Fibroblast of lung (primary cell): ENCODE results near the gene MYO7A. TPM values are rescaled to one million over a fixed set of nuclear protein-coding genes. Genes with fewer than 3 reads are reported as not detected.

Source experiments
- DNase-seq, 2 donors: peaks; one replicate each; pipeline versions ENCODE4 v3.0.0 to v3.0.0-alpha.2; 2010; ENCODE audit warnings: low read depth in 2 of 2
- H2AFZ ChIP-seq: 2 replicates; pipeline ENCODE4 v1.5.1; 2012; ENCODE audit warnings: low read length, control low read depth, inconsistent platforms
- H3K27ac ChIP-seq: 2 replicates; pipeline ENCODE4 v1.5.1; 2011; ENCODE audit warnings: low read length, control low read depth; ENCODE audit not compliant: insufficient read depth
- H3K27me3 ChIP-seq: 2 replicates; pipeline ENCODE4 v1.5.1; 2011; ENCODE audit warnings: mild to moderate bottlenecking, low read length; ENCODE audit not compliant: control insufficient read depth, insufficient read depth
- H3K36me3 ChIP-seq: 2 replicates; pipeline ENCODE4 v1.5.1; 2011; ENCODE audit warnings: low read length; ENCODE audit not compliant: control insufficient read depth, insufficient read depth
- H3K4me1 ChIP-seq: 2 replicates; pipeline ENCODE4 v1.5.1; 2011; ENCODE audit warnings: low read length; ENCODE audit not compliant: control insufficient read depth, insufficient read depth; ENCODE audit errors: extremely low read depth
- H3K4me2 ChIP-seq: 2 replicates; pipeline ENCODE4 v1.5.1; 2011; ENCODE audit warnings: low read length, control low read depth; ENCODE audit not compliant: insufficient read depth; ENCODE audit errors: extremely low read depth
- H3K4me3 ChIP-seq, 4 experiments: fragments of 200-600 bp in 1 of 4; sonication (generic) in 1 of 4; replicated peaks in 1 of 4; 2 replicates each; pipeline ENCODE4 v1.5.1; 2011 to 2016; ENCODE audit warnings: low read length in 4 of 4, low read depth in 3 of 4, mild to moderate bottlenecking in 3 of 4, control low read depth in 2 of 4, inconsistent platforms in 1 of 4, mixed read lengths in 1 of 4; ENCODE audit not compliant: insufficient read depth in 1 of 4; ENCODE audit errors: control extremely low read depth in 1 of 4
- H3K79me2 ChIP-seq: 2 replicates; pipeline ENCODE4 v1.5.1; 2012; ENCODE audit warnings: mild to moderate bottlenecking, low read length, inconsistent platforms; ENCODE audit not compliant: control insufficient read depth, insufficient read depth
- H3K9ac ChIP-seq: 2 replicates; pipeline ENCODE4 v1.5.1; 2011; ENCODE audit warnings: mild to moderate bottlenecking, low read length, control low read depth; ENCODE audit not compliant: insufficient read depth
- H3K9me3 ChIP-seq: 2 replicates; pipeline ENCODE4 v1.5.1; 2012; ENCODE audit warnings: low read depth, low read length; ENCODE audit not compliant: control insufficient read depth, insufficient read depth
- H4K20me1 ChIP-seq: 2 replicates; pipeline ENCODE4 v1.5.1; 2011; ENCODE audit warnings: low read length; ENCODE audit not compliant: control insufficient read depth, insufficient read depth; ENCODE audit errors: extremely low read depth
- CTCF ChIP-seq, 2 donors: IDR thresholded peaks in 1 of 2; conservative IDR thresholded peaks in 1 of 2; 1 replicate in 1 of 2; 2 replicates in 1 of 2; pipeline ENCODE4 v1.5.1; 2011 to 2012; ENCODE audit warnings: low read length in 2 of 2, control low read depth in 1 of 2, inconsistent platforms in 1 of 2, low read depth in 1 of 2, mild to moderate bottlenecking in 1 of 2
- EZH2 ChIP-seq: IDR thresholded peaks from 2 replicates; pipeline ENCODE4 v1.5.1; 2012; ENCODE audit warnings: low read length, control low read depth, mild to moderate bottlenecking; ENCODE audit errors: missing control alignments
- polyA plus RNA-seq, 2 donors: library from polyadenylated mRNA; depleted of rRNA in 1 of 2; stranded (reverse) in 1 of 2; unstranded in 1 of 2; fragments of >200 nt; gene quantifications; 2 replicates each; pipeline ENCODE4 v1.2.1, GENCODE V29; 2011 to 2012; ENCODE audit warnings: missing spikeins in 1 of 2
- total RNA-seq: library from RNA; depleted of rRNA; stranded (reverse); fragments of >200 nt; gene quantifications from 2 replicates; pipeline ENCODE4 v1.2.1, GENCODE V29; 2014

The MYO7A gene
- total and polyA plus RNA-seq, 2 donors (not counting 1 experiment from before 2014, with no cell fraction given): 0.01 to 0.33 TPM

GRCh38 chr11:77205467-77206263 lies 77.6 kb downstream of the MYO7A start:
- no peaks in the 10 kb centered on the region for H3K36me3 ChIP-seq
- H3K4me3 ChIP-seq: no peak overlapping the region
- DNase-seq: no peak
- no peak for TF ChIP-seq EZH2
- no peak for TF ChIP-seq CTCF (conservative IDR thresholded peaks at IDR 0.05 in 1 of 2, IDR thresholded peaks at IDR 0.05 in 1 of 2; ENCODE audit: low read depth in 1 of 2, low read length in 2 of 2)
- no peaks in the 10 kb centered on the region for H3K27me3 ChIP-seq
- no peak overlapping the region for H2AFZ ChIP-seq
- no peaks in the 10 kb centered on the region for H3K9me3 ChIP-seq
- H3K4me1 ChIP-seq: peaks cover 2% of the 10 kb centered on the region
- H3K4me2 ChIP-seq: no peak overlapping the region
- no peaks in the 10 kb centered on the region for H3K79me2 ChIP-seq
- no peaks in the 10 kb centered on the region for H4K20me1 ChIP-seq
- H3K27ac ChIP-seq: no peak overlapping the region
- no peak overlapping the region for H3K9ac ChIP-seq

- Histone ChIP-seq H3K4me3 (no peak overlapping the region), H3K4me1 (peaks cover 2% of the 10 kb centered on the region), H3K9ac (no peak overlapping the region), H3K36me3 (no peaks in the 10 kb centered on the region), H3K27ac (no peak overlapping the region), H3K9me3 (no peaks in the 10 kb centered on the region), H2AFZ (no peak overlapping the region), H4K20me1 (no peaks in the 10 kb centered on the region), H3K79me2 (no peaks in the 10 kb centered on the region), H3K27me3 (no peaks in the 10 kb centered on the region), H3K4me2 (no peak overlapping the region)
- DNase-seq: no peak
- TF ChIP-seq CTCF (conservative IDR thresholded peaks at IDR 0.05 in 1 of 2, IDR thresholded peaks at IDR 0.05 in 1 of 2; ENCODE audit: low read depth in 1 of 2, low read length in 2 of 2) (no peak), EZH2 (no peak)
These were observed 78.4 kb downstream of the MYO7A start for GRCh38 chr11:77206264-77207018.

GRCh38 chr11:77207019-77207485 lies 79.0 kb downstream of the MYO7A start:
- DNase-seq: no peak
- Histone ChIP-seq H3K27me3 (no peaks in the 10 kb centered on the region), H3K79me2 (no peaks in the 10 kb centered on the region), H3K36me3 (no peaks in the 10 kb centered on the region), H4K20me1 (no peaks in the 10 kb centered on the region), H3K4me1 (peaks cover 2% of the 10 kb centered on the region), H2AFZ (no peak overlapping the region), H3K27ac (no peak overlapping the region), H3K9me3 (no peaks in the 10 kb centered on the region), H3K4me2 (no peak overlapping the region), H3K4me3 (no peak overlapping the region), H3K9ac (no peak overlapping the region)
- TF ChIP-seq CTCF (conservative IDR thresholded peaks at IDR 0.05 in 1 of 2, IDR thresholded peaks at IDR 0.05 in 1 of 2; ENCODE audit: low read depth in 1 of 2, low read length in 2 of 2) (no peak), EZH2 (no peak)
